NCI-H226 (cell line): ENCODE measurements around the gene TRPM3.

Experiments used
- DNase-seq: peaks from one replicate; pipeline ENCODE4 v3.0.0-alpha.2; 2015

The TRPM3 gene

DNA sequence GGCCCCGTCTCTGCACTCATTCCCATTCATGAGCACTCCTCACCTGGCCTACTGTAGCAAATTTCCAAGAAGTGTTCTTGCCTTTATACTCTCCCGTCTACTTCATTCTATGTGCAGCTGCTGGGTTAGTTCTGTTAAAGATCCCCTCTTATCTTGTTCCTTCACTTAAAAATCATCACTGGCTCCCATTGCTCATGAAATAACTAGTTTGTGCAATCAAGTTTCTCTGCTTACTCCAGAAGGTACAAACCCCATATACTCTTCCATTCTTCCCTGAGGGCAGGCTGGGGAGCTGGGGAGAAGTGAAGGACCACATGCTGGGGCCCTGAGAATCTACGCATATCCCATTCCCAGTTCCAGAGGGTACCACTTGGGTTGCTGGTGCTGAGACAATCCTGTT, 622.6 kb downstream of the TRPM3 start:
- DNase-seq: no peak

DNA sequence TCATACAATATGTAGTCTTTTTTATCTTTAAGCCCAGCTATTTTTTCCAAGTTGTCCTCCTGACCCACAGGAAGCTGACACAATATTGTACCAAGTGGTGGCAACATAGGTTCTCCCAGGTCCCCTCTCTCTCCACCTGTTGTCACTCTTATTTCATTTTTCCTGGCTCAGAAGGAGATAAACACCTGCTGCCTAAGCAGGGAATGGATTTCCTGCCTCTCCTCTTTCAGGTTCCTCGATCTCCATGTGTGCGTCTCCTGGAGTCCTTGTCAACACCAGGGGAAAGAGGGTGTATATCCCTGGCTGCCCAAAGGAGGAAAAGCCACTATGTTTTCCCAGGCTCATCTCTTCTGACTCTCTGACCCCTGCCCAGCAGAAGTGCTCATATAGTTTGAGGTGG, 625.2 kb downstream of the TRPM3 start:
- no peak for DNase-seq

DNA sequence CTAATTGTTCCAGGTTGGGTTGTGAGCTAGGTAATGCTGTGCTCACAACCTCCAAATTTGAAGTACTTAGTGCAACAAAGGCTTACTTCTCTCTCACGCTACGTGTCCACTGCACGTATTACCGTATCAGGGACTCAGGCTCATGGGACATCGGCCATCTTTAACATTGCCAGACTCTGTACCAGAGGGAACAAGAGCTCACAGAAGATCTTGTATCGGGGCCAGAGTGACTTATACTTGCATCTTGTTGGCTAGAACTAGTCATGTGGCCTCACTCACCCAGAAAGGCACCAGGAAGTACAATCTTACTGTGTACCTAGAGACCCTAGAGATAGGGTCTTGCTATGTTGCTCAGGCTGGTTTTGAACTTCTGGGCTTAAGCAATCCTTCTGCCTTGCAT, 625.9 kb downstream of the TRPM3 start:
- DNase-seq: no peak

DNA sequence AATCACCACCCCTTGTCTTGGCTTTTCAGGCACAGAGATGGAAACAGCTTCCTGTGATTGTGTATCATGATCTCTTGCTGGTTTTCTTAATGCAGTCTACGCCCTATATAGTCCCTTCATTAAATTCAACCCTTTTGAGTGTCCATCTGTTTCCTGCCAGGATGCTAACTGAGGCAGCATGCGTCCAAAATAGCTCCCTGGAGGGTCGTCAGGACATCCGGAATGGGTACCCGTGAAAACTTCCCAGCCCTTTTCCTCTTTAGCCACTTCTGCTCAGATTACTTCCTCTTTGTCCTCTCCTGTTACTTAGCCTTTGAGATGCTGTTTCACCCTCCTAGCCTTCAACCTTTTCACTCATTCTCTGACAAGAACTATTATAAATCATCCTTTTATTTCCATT, 627.2 kb downstream of the TRPM3 start:
- no peak for DNase-seq

DNA sequence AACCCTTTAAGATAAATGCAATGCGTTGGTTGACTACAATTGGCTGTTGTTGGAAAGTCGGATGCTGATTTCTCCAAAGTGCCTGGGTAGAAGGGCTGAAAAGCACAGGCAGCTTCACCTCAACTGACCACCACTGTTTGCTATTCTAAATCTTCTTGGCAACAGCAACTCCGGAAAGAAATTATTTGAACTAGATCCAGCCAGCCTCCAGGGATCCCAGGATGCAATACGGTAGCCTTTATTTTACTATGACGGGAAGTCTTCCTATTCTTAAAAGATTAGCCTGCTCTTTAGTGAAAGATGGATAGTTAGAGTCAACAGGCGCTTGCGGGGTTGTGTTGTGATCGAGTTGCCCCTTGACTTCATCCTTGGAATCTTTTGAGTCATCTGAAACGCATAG, 628.4 kb downstream of the TRPM3 start:
- DNase-seq: no peak

DNA sequence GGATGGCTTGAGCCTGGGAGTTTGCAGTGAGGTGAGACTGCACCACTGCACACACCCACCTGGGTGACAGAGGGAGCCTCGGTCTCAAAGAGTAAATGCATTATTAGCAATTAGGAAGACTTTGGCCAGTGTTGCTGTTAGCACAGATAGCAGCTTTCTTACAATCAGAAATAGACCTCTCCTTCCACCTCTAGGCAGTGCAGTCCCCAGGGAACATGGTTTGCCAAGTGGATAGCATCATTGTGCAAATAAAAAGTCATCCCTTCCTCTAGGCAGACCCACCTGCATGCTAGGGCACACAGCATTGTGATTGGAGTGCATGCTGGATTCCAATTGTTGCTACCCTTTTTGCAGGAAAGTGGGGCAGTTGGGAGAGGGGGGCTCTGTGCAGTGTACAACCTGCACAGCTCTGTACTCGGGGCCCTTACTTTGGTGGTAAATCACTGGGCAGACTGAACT, 629.1 kb downstream of the TRPM3 start:
- no peak for DNase-seq

DNA sequence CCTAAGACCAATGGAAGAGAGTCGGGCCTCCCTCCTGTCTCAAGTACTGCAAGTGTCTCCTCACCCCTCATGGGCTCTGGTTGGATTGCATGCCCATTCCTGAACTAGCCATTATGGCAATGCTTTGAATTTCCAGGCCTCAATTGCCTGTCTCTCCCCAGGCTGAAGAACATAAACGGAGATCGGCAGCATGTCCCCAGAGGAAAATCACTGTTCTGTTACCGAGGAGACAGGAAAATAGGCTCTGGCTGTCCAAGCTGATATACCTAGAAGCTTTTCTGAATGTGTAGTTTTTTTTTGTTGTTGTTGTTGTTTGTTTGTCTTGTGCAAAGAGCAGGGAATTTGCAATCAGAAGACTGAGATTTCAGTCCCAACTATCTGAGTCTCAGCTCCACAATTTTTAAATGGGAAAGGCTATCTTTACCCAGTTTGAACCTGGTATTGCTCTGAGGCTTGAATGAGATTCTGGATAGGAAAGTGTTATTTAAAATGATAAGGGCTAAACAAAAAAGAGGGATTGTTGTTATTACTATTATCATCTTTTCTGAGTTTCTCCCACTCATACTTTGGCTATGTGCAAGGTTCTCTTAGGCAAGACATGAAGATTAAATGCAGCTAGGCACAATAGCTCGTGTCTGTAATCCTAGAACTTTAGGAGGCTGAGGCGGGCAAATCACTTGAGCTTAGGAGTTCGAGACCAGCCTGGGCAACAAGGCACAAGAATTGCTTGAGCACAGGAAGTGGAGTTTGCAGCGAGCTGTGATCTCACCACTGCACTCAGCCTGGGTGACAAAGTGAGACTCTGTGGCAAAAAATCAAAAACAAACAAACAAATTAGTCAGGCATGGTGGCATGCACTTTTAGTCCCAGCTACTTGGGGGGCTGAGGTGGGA, 629.7 kb downstream of the TRPM3 start:
- DNase-seq: peak; percentile 62

DNA sequence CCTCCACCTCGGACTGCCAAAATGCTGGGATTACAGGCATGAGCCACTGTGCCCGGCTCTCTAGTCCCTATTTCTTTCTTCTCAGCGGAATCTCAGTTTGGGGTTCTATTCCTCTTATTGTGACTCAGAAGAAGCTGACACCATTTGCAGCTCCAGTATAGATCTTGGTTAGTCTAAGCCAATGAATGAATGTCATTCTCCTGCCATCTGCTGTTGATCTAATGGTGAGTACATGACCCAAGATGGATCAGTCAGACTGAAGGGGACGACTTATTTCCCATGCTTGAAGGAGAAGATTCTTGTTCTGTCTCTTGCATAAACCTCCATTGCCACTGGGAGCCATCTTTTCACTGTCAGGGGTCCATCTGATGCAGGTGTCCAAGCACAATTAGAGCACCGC, 630.9 kb downstream of the TRPM3 start:
- no peak for DNase-seq

DNA sequence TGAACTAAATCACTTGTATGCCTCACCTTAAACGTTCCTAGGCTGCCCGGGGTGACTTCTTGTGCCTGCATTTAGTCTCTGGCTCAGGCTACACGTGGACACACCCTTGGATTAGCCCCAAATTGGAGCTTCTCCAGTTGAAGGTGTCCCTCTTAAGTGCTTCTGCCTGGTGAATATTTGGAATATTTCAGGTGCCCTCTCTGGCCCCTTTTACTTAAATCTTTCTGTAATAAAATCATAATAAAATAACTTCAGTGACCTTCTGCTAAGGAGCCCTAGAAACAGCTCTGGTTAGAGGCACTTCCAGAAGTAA, 632.7 kb downstream of the TRPM3 start:
- no peak for DNase-seq

DNA sequence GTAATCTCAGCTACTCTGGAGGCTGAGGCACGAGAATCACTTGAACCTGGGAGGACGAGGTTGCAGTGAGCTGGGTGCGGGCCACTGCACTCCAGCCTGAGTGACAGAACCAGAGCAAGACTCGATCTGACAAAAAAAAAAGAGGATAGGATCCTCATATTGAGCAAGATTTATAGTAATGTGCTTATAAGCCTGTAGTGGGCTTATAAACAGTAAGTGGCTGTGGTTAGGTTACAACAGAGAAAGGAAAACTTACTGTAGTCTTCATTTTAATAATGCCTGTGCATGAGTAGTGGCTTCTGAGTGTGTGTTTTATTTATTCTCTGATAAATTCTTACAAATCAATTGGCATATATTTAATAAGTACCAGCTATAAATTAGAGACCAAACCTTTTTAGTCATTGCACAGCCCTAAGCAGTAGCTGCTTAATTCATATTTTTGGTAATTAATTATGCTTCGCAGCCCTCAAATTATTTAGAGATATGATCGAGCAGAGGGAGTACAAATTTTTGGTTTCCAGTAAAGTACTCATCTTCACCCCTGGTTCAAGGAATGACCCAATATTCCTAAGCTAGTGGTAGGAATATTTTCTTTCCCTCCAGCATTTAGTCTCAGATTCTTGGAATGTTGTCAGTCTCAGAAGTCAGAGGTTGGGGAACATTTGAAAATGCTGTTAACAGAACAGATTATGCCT, 633.2 kb downstream of the TRPM3 start:
- DNase-seq: peak; percentile 19

DNA sequence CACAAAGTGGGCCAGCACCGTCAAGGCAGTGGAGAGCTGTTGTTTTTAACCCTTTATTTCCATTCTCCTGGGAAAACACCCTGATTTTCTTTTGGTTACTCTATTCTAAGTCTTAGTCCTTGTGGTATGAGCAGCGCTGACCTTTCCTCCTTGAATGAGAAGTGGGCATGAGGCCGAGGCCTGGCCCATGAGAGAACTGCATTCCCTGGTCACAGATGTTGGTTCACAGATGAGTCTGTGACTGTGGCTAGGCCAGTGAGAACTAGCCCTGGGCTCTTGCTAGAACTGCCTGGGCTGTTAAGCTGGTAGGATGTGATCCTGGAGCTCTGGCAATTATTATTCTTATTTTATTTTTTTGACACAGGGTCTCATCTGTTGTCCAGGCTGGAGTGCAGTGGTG, 635.3 kb downstream of the TRPM3 start:
- DNase-seq: no peak

DNA sequence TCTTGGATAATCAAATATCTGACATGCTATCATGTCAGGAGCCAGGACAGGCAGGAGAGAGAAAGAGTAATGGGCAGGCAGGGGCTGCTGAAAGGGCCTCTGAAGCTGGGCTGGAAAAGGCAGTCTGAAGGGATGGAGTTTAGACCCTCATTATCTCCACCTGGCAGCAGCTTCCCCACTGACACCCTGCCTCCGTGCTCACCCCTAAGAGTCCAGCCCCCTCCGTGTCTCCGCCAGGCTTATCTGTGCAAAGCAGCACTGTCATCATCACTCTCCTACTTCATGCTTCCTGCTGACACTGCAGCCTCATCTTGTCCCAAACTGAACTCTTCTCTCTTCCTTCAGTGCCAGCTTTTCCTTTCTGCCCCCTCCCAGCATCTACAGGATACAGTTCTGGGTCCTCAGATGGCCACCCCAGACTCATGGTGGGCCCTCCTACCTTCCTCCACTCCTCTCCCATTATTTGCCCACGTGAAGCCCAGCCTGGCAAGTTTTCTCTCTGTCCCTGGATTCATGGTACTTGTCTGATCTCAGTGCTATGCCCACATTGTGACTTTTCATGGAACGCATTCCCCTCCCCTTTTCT, 636.1 kb downstream of the TRPM3 start:
- no peak for DNase-seq

DNA sequence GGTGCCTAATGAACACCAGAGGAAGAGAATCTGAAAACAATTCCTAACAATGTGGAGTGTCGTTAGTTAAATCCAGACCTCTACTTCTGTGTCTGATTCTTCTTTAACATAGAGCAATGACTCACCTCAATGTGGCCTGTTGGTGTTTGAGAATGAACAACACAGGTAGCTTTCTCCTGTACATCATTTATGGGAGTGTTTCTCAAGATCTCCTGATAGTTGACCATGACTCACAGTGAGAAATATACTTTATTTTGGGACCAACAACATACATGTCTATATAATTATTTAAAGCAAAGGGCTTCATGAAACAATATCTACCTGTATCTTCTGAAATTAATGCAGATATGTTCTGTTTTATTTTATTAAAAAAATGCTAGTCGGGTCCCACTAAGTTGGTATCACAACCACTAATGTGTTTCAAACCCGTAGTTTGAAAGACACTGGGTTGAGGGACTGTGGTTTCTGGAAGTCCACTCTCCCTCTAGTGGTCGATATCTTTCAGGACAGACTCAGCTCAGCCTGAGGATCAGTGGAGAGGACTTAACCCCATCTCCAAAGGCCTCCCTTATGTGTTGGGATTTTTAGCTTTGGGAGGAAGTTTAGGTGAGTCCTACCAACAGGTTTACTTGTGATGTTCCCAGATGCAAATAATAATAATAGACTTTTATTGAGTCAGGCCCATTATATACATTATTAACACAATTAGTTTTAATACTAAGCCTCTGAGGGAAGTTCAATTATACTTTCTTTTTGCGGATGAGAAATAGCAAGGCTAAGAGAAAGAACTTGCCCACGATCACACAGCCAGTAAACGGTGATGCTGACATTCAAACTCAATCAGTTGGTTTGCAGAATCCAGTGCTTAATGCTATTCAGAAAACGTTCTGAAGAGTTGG, 636.9 kb downstream of the TRPM3 start:
- DNase-seq: peak; percentile 59

DNA sequence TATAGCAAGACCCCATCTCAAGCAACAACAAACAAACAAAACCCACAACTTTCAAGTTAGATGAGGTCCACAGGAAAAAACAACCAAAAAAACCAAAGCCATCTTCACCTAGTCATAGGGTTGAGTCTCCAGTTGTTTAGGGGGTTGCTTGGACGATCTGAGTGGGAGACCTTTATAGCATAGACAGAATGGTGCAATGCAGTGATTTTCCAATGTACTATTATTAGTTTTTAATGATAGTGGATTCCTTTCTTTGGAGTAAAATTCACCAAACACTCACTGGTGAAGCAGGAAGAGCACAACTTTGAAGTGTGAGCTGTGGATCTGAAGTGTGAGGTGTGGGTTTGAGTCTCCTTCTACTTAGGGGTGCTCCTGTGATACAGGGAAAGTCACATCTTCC, 640.0 kb downstream of the TRPM3 start:
- DNase-seq: no peak

DNA sequence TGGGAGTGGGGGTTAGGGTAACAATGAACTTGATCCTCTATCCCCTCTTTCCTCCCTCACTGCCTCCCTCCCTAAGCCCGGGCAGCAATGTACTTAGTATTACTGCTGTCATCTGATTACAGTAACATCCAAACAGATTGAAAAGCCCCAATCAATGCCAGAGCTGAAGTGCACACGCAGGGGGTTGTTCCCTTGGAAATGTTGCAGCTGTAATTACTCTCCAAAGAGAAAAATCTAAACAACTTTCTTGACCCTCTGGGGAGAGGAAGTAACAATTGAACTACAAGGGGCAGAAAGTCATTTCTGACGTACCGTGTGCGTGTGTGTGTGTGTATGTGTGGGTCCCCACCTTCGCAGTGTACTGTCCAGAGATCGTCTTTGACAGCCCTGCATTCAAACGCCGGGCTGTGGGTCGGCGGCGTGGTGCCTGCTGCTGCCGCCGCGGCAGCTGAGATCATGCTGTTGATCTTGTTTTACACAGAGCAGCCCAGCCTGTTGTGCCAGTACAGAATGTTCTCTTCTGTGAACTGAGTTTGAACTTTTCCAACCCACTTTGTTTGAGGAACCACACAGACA, 640.9 kb downstream of the TRPM3 start:
- no peak for DNase-seq

DNA sequence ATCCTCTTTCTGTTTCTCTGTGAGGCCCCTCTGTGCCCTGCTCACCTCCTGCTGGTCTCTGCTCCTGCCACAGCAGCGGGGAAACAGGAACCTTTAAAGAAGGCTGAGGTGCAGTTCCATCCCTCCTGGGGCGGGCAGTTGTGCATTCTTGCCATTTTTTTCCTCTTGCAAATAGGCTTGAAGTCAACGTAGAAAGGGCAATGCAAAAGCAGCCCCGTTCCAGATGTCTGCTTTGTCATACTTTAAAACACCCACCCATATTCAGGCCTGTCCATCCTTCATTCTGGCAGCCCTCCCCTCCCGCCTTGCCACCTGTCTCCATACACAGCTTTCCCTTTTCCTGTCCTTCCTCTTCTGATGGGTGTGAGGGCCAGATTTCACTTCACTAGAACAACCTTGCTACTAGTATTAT, 641.5 kb downstream of the TRPM3 start:
- DNase-seq: peak; percentile 28
